Ovary (tissue), 3 donors: Measurements from ENCODE around the gene KIF18A.

ENCODE experiments used
- POLR2A ChIP-seq: fragments of 450-650 bp; IDR thresholded peaks from one replicate; pipeline ENCODE4 v1.6.1; 2017; ENCODE audit warnings: antibody characterized with exemption, mild to moderate bottlenecking, moderate library complexity
- TF ChIP-seq, protein P1 (sequence below), 3 donors: fragments of 450-650 bp in 2 of 3; fragments of 200-600 bp in 1 of 3; IDR thresholded peaks; one replicate each; pipeline versions ENCODE4 v1.5.1 to v1.8.0; 2016 to 2022; ENCODE audit warnings: antibody characterized with exemption in 3 of 3, mild to moderate bottlenecking in 1 of 3
- donor health status: DM: no; HTN: no; CAD: no.

GRCh38 chr11:28144808-28145207 lies 36.9 kb upstream of the KIF18A start:
- TF ChIP-seq, protein P1, sequence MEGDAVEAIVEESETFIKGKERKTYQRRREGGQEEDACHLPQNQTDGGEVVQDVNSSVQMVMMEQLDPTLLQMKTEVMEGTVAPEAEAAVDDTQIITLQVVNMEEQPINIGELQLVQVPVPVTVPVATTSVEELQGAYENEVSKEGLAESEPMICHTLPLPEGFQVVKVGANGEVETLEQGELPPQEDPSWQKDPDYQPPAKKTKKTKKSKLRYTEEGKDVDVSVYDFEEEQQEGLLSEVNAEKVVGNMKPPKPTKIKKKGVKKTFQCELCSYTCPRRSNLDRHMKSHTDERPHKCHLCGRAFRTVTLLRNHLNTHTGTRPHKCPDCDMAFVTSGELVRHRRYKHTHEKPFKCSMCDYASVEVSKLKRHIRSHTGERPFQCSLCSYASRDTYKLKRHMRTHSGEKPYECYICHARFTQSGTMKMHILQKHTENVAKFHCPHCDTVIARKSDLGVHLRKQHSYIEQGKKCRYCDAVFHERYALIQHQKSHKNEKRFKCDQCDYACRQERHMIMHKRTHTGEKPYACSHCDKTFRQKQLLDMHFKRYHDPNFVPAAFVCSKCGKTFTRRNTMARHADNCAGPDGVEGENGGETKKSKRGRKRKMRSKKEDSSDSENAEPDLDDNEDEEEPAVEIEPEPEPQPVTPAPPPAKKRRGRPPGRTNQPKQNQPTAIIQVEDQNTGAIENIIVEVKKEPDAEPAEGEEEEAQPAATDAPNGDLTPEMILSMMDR (IDR thresholded peaks at IDR 0.05), result no peak
- no peak for TF ChIP-seq POLR2A
